HL-60 (cell line): ENCODE measurements around the gene PRR9.

Source experiments
- DNase-seq, 2 experiments: peaks; one replicate each; pipeline ENCODE4 v3.0.0-alpha.2; 2010 to 2020; ENCODE audit warnings: low read depth in 1 of 2, low spot score in 1 of 2
- H3K27ac ChIP-seq: fragments of 250-450 bp; sonication (Bioruptor Pico); replicated peaks from 2 replicates; pipeline ENCODE4 v1.5.1; 2020; ENCODE audit warnings: mild to moderate bottlenecking, moderate library complexity
- H3K27me3 ChIP-seq: fragments of 250-450 bp; sonication (Bioruptor Pico); 2 replicates; pipeline ENCODE4 v1.5.1; 2021; ENCODE audit warnings: mild to moderate bottlenecking, moderate library complexity; ENCODE audit not compliant: insufficient read depth, poor library complexity, severe bottlenecking
- H3K4me3 ChIP-seq: replicated peaks from 2 replicates; pipeline ENCODE4 v1.5.1; 2011; ENCODE audit warnings: mild to moderate bottlenecking, control low read depth, low read length; ENCODE audit not compliant: insufficient read depth
- GABPA ChIP-seq: IDR thresholded peaks from 2 replicates; pipeline ENCODE4 v1.6.1; 2012; ENCODE audit warnings: low read depth
- POLR2AphosphoS5 ChIP-seq: IDR thresholded peaks from 2 replicates; pipeline ENCODE4 v1.6.1; 2012; ENCODE audit warnings: low read depth
- REST ChIP-seq: IDR thresholded peaks from 2 replicates; pipeline ENCODE4 v1.6.1; 2012; ENCODE audit warnings: low read depth; ENCODE audit not compliant: insufficient replicate concordance
- SPI1 ChIP-seq: IDR thresholded peaks from 2 replicates; pipeline ENCODE4 v1.6.1; 2012; ENCODE audit warnings: low read depth, mild to moderate bottlenecking, borderline replicate concordance
- TF ChIP-seq, protein P1 (sequence below): IDR thresholded peaks from one replicate; pipeline ENCODE4 v1.5.1; 2011; ENCODE audit warnings: low read length, control low read depth, inconsistent platforms; ENCODE audit not compliant: insufficient read depth

PRR9 gene

DNA sequence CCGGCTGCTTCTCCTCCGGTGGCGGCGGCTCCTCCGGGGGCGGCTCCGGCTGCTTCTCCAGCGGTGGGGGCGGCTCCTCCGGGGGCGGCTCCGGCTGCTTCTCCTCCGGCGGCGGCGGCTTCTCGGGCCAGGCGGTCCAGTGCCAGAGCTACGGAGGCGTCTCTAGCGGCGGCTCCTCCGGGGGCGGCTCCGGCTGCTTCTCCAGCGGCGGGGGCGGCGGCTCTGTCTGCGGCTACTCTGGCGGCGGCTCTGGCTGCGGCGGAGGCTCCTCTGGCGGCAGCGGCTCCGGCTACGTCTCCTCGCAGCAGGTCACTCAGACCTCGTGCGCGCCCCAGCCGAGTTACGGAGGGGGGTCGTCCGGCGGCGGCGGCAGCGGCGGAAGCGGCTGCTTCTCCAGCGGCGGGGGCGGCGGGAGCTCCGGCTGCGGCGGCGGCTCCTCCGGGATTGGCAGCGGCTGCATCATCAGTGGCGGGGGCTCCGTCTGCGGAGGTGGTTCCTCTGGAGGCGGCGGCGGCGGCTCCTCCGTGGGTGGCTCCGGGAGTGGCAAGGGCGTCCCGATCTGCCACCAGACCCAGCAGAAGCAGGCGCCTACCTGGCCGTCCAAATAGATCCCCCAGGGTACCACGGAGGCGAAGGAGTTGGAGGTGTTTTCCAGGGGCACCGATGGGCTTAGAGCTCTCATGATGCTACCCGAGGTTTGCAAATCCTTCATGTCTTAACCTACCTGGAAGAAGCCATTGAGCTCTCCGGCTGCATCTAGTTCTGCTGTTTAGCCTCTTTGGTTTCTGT lies 44.1 kb downstream of the PRR9 start:
- no peak overlapping the region for H3K27ac ChIP-seq
- TF ChIP-seq REST (no peak), POLR2AphosphoS5 (no peak)
- peaks cover 54% of the 10 kb centered on the region for H3K27me3 ChIP-seq
- H3K4me3 ChIP-seq = peak overlapping the region; percentile 2; the same call in 1 of the 2 replicates
- no peak for DNase-seq

- TF ChIP-seq GABPA (no peak), POLR2AphosphoS5 (no peak), SPI1 (no peak), REST (no peak)
- TF ChIP-seq, protein P1, sequence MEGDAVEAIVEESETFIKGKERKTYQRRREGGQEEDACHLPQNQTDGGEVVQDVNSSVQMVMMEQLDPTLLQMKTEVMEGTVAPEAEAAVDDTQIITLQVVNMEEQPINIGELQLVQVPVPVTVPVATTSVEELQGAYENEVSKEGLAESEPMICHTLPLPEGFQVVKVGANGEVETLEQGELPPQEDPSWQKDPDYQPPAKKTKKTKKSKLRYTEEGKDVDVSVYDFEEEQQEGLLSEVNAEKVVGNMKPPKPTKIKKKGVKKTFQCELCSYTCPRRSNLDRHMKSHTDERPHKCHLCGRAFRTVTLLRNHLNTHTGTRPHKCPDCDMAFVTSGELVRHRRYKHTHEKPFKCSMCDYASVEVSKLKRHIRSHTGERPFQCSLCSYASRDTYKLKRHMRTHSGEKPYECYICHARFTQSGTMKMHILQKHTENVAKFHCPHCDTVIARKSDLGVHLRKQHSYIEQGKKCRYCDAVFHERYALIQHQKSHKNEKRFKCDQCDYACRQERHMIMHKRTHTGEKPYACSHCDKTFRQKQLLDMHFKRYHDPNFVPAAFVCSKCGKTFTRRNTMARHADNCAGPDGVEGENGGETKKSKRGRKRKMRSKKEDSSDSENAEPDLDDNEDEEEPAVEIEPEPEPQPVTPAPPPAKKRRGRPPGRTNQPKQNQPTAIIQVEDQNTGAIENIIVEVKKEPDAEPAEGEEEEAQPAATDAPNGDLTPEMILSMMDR = no peak
- Histone ChIP-seq H3K4me3 (no peak overlapping the region), H3K27ac (no peak overlapping the region), H3K27me3 (peaks cover 57% of the 10 kb centered on the region)
- no peak for DNase-seq
Observed at GRCh38 chr1:153262070-153262366, 44.6 kb downstream of the PRR9 start.

GRCh38 chr1:153262462-153263157 lies 45.2 kb downstream of the PRR9 start:
- Histone ChIP-seq H3K27me3 (peaks cover 59% of the 10 kb centered on the region), H3K27ac (no peak overlapping the region), H3K4me3 (no peak overlapping the region)
- no peak for DNase-seq
- TF ChIP-seq REST = no peak

DNA sequence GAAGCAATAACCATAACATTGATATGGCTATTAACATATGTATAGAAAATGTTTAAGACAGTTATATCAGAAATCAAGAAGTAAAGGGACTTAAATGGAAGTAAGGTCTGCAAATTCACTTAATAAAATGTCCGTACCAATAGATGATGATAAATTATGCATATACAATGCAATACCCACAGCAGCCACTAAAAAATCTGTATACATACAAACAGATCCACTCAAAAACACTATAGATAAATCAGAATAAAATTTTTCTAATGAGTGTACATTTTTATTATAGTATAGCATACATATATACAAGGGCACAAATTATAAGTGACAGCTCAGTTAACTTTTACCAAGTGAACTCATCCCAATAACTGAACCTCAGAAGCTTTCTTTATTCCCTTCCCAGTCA lies 48.1 kb downstream of the PRR9 start:
- no peak overlapping the region for H3K27ac ChIP-seq
- DNase-seq = no peak
- H3K4me3 ChIP-seq = no peak overlapping the region
- TF ChIP-seq POLR2AphosphoS5 (no peak), GABPA (no peak), SPI1 (no peak), REST (no peak)
- TF ChIP-seq, protein P1 = no peak
- peaks cover 44% of the 10 kb centered on the region for H3K27me3 ChIP-seq
